GM18870 (cell line): ENCODE measurements around the gene SLC26A3.

Experiments
- ATAC-seq: cut with Tn5 transposase; IDR thresholded peaks from one replicate; pipeline ENCODE4 v1.9.1; 2021; ENCODE audit warnings: moderate library complexity; ENCODE audit not compliant: unreplicated experiment

The SLC26A3 gene

DNA sequence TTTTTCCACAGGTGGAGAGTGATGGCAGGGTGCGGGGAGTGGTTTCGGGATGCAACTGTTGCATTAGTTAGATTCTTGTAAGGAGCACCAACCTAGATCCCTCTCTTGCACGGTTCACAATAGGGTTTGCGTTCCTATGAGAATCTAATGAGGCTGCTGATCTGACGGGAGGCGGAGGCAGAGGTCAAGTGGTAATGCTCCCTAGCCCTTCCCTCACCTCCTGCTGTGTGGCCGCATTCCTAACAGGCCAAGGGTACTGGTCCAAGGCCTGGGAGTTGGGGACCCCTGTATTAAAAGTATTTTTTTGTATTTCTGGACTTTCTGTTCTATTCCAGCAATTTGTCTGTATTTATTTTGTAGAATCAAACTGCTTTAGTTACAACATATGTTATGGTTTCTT is 51.9 kb downstream of the SLC26A3 start:
- no peak for ATAC-seq

DNA sequence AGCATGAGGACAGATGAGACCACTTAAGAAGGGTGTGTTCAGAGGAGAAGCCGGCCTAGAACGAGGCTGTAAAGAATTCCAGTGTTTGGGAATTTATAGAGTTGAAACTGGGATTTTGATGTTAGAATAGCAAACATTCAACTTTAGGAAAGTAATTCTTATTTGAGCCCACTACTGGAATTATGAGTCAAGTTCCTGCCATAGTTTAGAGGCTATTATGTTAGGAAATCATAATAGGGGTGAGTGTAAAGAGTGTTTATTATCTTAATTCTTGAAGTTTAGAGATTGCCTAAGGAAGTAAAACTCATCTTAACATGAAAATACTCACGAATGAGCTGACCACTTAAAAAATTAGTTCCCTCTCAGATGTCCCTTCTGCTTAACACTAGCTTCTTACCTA is 57.0 kb downstream of the SLC26A3 start:
- ATAC-seq: no peak

DNA sequence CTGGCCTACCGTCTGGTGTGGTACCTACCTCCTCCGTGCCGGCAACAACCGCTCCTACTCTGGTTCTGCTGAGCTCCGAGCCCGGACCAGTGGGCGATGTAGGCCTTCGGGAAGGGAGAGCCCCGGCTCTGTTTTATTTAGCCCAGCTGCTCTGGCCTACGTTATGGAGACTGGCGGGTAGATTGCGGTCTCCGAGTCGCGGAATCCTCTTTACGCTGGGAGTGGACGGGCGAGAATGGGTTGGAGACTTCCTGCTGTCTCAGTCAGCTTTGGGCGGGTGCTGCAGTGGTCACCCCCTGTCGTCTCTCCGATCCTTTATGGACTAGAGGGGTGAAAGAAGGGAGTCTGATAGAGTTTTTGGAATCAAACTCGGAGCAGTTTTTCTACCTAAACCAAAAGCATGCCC is 58.7 kb downstream of the SLC26A3 start:
- peak; percentile 34 for ATAC-seq

DNA sequence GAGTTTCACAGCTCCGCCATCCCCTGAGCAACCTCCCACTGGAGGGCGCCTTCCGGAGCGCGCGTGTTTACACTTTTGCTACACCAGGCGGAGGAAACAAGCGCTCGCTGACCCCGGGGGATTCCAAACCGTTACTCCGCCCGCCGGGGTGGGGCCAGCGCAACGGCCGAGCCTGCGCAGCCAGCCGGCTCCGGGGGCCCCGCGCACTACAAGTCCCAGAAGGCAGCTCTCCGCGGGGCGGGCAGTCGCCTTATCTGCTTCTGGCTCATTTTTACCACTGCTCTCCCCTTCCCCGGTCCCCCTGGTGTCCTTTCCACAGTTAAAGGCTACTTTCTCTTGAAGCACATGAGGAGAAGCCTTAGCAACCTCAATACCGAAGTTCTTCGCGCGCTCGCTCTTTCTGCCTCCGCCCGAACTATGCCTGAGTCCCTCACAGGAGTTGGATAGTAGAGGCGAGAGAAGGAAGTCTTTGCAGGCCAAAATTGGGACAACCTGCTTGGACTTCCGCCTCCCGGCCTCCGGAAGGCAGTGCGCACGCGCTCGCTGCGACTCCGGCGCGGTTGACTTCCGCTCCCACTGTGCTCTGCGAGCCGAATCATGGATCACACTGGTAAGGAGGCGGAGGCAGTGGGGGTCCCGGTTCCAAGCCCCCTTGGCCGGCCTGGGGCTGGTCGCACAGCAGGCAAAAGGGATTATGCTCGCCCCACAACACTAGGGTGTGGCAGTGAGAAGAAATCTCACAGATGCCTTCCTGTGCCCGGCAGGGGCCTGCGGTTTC is 59.3 kb downstream of the SLC26A3 start, which contains the start of gene CBLL1:
Gene CBLL1 (plus strand): TSS at position 576 of the 778 bp plus-strand sequence. CDS start 22 bp downstream, at position 598.
- peak; percentile 76 for ATAC-seq

DNA sequence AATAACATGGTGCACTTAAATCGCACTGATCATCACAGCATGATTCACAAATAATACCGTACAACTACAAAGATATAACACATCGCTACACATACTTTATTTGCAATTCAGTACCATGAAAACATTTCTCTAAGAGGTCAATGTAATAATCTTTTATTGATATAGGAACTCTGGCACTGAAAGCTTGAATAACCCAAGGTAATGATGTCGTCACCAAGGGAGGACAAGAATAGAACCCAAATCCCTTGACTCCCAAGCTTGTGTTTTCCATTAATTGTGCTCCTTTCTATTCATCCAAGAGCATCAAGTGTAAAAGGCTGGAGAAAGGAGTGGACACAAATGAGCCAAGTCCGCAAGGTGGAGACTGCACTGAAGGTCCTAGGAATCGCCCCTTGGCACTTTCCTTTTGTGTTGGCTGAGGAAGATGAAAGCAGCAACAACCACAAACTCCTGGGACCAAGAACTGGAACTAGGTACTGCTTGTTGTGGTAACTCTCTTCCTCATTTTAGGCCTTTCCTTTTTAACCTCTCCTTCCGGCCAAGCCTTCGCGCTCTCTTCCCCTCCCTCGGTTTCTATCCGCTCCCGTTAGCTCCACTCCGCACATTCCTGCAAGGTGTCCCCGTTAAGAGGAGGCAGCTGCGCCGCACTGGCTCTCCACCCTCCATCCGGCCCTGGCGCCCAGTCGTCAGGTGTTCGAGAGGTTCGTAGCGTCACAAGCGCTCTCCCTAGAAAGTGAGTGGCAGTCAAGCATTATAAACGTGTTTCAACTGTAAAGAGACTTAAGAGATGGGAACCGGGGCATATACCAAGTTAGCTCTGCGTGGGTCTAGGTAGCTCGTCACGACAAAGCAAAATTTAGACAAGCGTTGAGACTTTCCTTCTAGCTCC is 60.1 kb downstream of the SLC26A3 start:
- peak; percentile 37 for ATAC-seq

DNA sequence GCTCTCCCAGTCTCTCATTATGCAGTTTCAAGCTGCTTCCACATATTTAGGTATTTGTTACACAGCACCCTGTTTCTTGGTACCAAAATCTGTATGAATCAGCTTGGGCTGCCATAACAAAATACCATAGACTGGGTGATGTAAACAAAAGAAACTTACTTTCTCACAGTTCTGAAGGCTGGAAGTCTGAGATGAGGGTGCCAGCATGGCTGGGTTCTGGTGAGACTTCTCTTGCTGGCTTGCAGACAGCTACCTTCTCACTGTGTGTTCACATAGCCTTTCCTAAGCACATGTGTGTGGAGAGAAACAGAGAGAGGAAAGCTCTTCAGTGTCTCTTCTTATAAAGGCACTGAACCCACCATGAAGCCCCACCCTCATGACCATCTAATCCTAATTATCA is 74.7 kb downstream of the SLC26A3 start:
- no peak for ATAC-seq

DNA sequence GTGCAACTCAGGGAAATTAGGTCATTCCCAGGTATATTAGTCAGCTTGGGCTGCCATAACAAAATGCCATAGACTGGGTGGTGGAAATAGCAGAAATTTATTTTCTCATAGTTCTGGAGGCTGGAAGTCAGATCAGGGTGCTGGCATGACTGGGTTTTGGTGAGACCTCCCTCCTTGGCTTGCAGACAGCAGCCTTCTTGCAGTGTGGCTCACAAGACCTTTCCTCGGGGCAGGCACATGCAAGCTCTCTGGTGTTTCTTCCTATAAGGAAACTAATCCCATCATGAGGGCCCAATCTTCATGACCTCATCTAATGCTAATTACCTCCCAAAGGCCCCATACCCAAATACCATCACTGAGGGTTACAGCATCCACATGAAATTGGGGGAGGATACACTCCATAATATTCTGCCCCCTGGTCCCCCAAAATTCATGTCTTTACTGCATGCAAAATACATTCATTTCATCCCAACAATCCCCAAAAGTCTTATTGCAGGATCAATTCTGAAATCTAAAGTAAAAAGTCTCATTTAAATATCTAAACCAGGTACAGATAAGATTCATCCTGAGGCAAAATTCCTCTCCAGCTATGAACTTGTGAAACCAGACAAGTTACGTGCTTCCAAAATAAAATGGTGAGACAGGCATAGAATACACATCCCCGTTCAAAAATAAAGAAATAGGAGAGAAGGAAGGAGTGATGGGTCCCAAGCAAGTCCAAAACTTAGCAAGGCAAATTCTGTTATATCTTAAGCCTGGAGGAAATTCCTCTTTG is 76.5 kb downstream of the SLC26A3 start:
- no peak for ATAC-seq

DNA sequence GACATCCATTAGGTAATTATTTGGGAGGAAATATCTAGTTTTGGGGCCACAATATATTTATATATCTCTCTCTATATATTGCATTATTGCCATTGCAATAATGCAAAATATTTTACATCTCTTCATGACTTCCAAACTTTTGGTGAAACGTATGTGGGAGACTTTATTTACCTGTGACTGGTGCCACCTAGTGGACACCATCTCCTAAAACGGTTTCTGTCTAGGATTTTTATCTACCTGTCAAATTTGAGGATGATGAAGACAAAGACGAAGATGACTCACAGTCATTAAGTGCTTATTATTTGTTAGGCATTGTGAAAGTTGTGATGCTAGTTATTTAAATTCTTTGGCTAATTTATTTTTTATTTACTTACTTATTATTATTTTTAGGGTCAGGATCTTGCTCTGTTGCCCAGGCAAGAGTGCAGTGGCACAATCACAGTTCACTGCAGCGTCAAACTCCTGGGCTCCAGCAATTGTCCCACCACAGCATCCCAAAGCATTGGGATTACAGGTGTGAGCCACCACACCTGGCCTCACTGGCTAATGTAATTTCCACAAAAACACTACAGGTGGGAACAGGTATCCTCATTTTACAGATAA is 77.8 kb downstream of the SLC26A3 start:
- no peak for ATAC-seq

DNA sequence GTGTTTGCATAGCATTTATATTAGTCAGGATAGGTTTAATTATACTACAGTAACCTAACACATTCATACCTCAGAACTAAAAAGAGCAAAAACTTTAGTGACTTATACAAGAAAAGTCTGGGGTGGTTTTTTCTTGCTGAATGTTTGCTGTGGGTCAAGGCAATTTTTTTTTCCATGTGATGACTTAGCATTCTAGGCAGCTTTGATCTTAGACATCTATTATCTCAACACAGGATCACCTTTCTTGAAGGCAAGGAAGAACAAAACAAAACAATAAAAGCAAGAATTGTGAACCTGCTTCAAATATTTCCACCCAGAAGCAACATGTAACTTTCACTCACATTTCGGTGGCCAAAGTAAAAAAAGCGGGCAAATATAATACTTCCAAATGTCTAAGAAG is 79.8 kb downstream of the SLC26A3 start:
- no peak for ATAC-seq

DNA sequence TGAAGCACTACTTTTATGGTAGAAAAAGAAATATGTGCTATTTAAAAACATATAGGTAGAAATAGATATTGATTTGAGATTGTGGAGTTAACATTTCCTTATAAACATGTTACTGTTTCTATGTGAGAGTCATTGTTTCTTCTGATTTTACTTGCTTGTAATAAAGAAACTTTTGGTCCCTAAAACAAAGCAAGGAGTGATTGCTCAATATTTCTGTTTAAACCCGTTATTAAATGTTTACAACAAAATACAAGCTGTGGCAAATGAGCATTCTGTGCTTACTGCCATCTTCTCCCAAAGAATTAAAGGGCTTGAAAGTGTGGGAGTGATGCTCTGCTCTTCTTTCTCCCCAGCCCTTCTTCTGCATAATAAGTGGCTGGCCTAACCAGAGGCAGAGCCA is 81.7 kb downstream of the SLC26A3 start:
- no peak for ATAC-seq

DNA sequence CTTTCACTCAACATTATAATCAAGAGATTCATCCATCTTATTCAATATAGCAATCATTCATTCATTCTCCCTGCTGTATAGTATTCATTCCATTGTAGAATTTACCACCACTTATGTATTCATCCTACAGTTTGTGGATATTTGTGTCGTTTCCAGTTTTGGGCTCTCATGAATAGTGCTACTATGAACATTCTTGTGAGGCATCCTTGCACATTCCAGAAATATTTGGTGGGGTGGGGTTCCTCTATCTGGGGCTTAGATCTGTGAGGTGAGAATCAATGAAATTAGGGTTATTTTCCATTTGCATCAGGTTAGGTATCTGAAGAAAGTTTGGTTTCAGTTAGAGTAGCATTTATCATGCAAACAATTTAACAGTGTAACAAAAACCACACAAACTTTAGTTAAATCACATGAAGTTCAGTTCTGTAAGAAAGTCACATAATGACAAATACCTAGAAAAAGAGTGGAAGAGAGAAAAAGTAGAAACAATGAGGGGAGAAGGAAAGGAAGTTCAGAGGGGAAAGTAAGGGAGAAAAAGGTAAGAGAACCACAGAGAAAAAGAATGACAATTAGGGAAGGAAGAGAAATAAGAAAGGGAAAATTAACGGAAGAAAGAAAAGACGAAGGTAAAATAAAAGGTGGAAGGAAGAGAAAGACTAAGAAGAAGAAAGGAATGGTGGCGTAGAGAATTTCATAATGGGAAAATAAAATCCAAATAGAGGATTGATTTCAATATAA is 84.4 kb downstream of the SLC26A3 start:
- ATAC-seq: no peak

DNA sequence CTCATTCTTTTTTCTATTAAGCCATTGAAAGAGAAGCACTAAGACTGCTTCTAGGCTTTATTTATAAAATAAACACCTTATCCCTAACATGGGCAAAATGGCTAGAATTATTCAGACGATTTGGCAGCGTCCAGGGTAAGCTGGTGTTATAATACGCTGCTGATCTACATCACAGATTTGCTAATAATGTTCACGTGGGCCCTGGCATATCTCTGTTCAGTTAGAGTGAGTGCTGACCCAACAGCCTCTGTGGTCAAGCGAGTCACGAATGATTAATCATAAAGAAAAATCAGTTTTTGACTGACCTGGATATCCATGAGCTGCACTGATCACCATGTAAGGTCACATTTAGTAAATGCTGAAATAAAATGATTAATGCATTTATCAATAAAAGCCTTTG is 87.5 kb downstream of the SLC26A3 start:
- ATAC-seq: no peak
